ENCODE measurements around the gene RRAGB.
"Not testable (repeated sequence)": the region's sequence is repeated elsewhere in the genome, so short reads cannot be mapped to it uniquely, and the experiment has no call there.

The RRAGB gene

GRCh38 chrX:55716937-55717336, 612 bp upstream of the RRAGB start:
- Histone ChIP-seq H3K9me3 (no peaks in the 10 kb centered on the region), H3K36me3 (replicated peaks) (peaks cover 26% of the 10 kb centered on the region), H3K27me3 (ENCODE audit: low read depth) (no peaks in the 10 kb centered on the region), H3K4me3 (peak overlapping the region; percentile 73), H3K4me1 (0 out of 2 replicates have a peak, but pooled peaks cover 9% of the 10 kb centered on the region)
- no peak for DNase-seq (ENCODE audit: low spot score in 2 of 2)
- in situ Hi-C loops (cut with MboI; ENCODE audit: low sequenced_read_pairs) = no loop called here

GRCh38 chrX:55731826-55732225, 14.3 kb downstream of the RRAGB start:
- peaks cover 57% of the 10 kb centered on the region for H3K36me3 ChIP-seq (replicated peaks)
- in situ Hi-C loops (cut with MboI; ENCODE audit: low sequenced_read_pairs) = no loop called here
- no peak overlapping the region for H3K4me3 ChIP-seq
- H3K9me3 ChIP-seq = no peaks in the 10 kb centered on the region
- no peaks in the 10 kb centered on the region for H3K4me1 ChIP-seq
- H3K27me3 ChIP-seq (ENCODE audit: low read depth) = no peaks in the 10 kb centered on the region
- no peak for DNase-seq (ENCODE audit: low spot score in 2 of 2)

GRCh38 chrX:55738969-55739368, 21.4 kb downstream of the RRAGB start:
- in situ Hi-C loops (cut with MboI; ENCODE audit: low sequenced_read_pairs) = no loop called here
- H3K4me1 ChIP-seq = no peaks in the 10 kb centered on the region
- H3K36me3 ChIP-seq (replicated peaks) = peaks cover 7% of the 10 kb centered on the region; the same call in 1 of the 2 replicates

GRCh38 chrX:55742649-55743048, 25.1 kb downstream of the RRAGB start:
- in situ Hi-C loops (cut with MboI; ENCODE audit: low sequenced_read_pairs) = no loop called here
- DNase-seq (ENCODE audit: low spot score in 2 of 2) = no peak
- H3K4me3 ChIP-seq = no peak overlapping the region
- H3K9me3 ChIP-seq = no peaks in the 10 kb centered on the region
- H3K4me1 ChIP-seq = no peaks in the 10 kb centered on the region
- peaks cover 7% of the 10 kb centered on the region for H3K36me3 ChIP-seq (replicated peaks)
- H3K27me3 ChIP-seq (ENCODE audit: low read depth) = no peaks in the 10 kb centered on the region

More at GRCh38 chrX:55738969-55739368, 21.4 kb downstream of the RRAGB start:
- no peak for DNase-seq (ENCODE audit: low spot score in 2 of 2)
- Histone ChIP-seq H3K4me3 (no peak overlapping the region), H3K9me3 (no peaks in the 10 kb centered on the region), H3K27me3 (ENCODE audit: low read depth) (no peaks in the 10 kb centered on the region)

- H3K4me3 ChIP-seq; H3K9me3 ChIP-seq; DNase-seq (ENCODE audit: low spot score in 2 of 2); H3K4me1 ChIP-seq; in situ Hi-C loops (cut with MboI; ENCODE audit: low sequenced_read_pairs); H3K27me3 ChIP-seq (ENCODE audit: low read depth): not testable (repeated sequence)
- peaks cover 15% of the 10 kb centered on the region for H3K36me3 ChIP-seq (replicated peaks)
Observed at GRCh38 chrX:55748463-55748862, 30.9 kb downstream of the RRAGB start.

- Histone ChIP-seq H3K27me3 (ENCODE audit: low read depth) (no peaks in the 10 kb centered on the region), H3K36me3 (replicated peaks) (peaks cover 26% of the 10 kb centered on the region), H3K4me3 (no peak overlapping the region), H3K4me1 (no peaks in the 10 kb centered on the region), H3K9me3 (no peaks in the 10 kb centered on the region)
- in situ Hi-C loops (cut with MboI; ENCODE audit: low sequenced_read_pairs) = no loop called here
- no peak for DNase-seq (ENCODE audit: low spot score in 2 of 2)
Observed at GRCh38 chrX:55750256-55750655, 32.7 kb downstream of the RRAGB start.

- Histone ChIP-seq H3K36me3 (replicated peaks) (peaks cover 26% of the 10 kb centered on the region), H3K4me1 (no peaks in the 10 kb centered on the region), H3K4me3 (no peak overlapping the region), H3K27me3 (ENCODE audit: low read depth) (no peaks in the 10 kb centered on the region), H3K9me3 (no peaks in the 10 kb centered on the region)
- in situ Hi-C loops (cut with MboI; ENCODE audit: low sequenced_read_pairs) = no loop called here
- no peak for DNase-seq (ENCODE audit: low spot score in 2 of 2)
Observed at GRCh38 chrX:55754861-55755294, 37.3 kb downstream of the RRAGB start.

GRCh38 chrX:55758033-55758432, 40.5 kb downstream of the RRAGB start:
- in situ Hi-C loops (cut with MboI; ENCODE audit: low sequenced_read_pairs) = no loop called here
- no peak for DNase-seq (ENCODE audit: low spot score in 2 of 2)
- Histone ChIP-seq H3K27me3 (ENCODE audit: low read depth) (no peaks in the 10 kb centered on the region), H3K4me3 (no peak overlapping the region), H3K9me3 (no peaks in the 10 kb centered on the region), H3K36me3 (replicated peaks) (peaks cover 22% of the 10 kb centered on the region), H3K4me1 (no peaks in the 10 kb centered on the region)

- no peaks in the 10 kb centered on the region for H3K4me1 ChIP-seq
- H3K9me3 ChIP-seq = no peaks in the 10 kb centered on the region
- no peak overlapping the region for H3K4me3 ChIP-seq
- H3K27me3 ChIP-seq (ENCODE audit: low read depth) = no peaks in the 10 kb centered on the region
- no peak for DNase-seq (ENCODE audit: low spot score in 2 of 2)
- peaks cover 15% of the 10 kb centered on the region for H3K36me3 ChIP-seq (replicated peaks)
- in situ Hi-C loops (cut with MboI; ENCODE audit: low sequenced_read_pairs) = no loop called here
Observed at GRCh38 chrX:55759478-55759877, 41.9 kb downstream of the RRAGB start.

GRCh38 chrX:55767100-55767499, 49.6 kb downstream of the RRAGB start:
- no peak for DNase-seq (ENCODE audit: low spot score in 2 of 2)
- Histone ChIP-seq H3K36me3 (replicated peaks) (no peaks in the 10 kb centered on the region), H3K9me3 (no peaks in the 10 kb centered on the region), H3K4me1 (no peaks in the 10 kb centered on the region), H3K4me3 (no peak overlapping the region), H3K27me3 (ENCODE audit: low read depth) (no peaks in the 10 kb centered on the region)
- in situ Hi-C loops (cut with MboI; ENCODE audit: low sequenced_read_pairs) = no loop called here

- in situ Hi-C loops (cut with MboI; ENCODE audit: low sequenced_read_pairs); H3K36me3 ChIP-seq (replicated peaks); H3K27me3 ChIP-seq (ENCODE audit: low read depth); H3K4me3 ChIP-seq; H3K4me1 ChIP-seq; H3K9me3 ChIP-seq: not testable (repeated sequence)
- peak in 1 of 2 experiments; percentile 6 for DNase-seq (ENCODE audit: low spot score in 2 of 2)
Observed at GRCh38 chrX:55774419-55774818, 56.9 kb downstream of the RRAGB start.

GRCh38 chrX:55777596-55777995, 60.0 kb downstream of the RRAGB start:
- no peaks in the 10 kb centered on the region for H3K27me3 ChIP-seq (ENCODE audit: low read depth)
- H3K9me3 ChIP-seq = no peaks in the 10 kb centered on the region
- H3K4me3 ChIP-seq = no peak overlapping the region
- no peaks in the 10 kb centered on the region for H3K36me3 ChIP-seq (replicated peaks)
- no peak for DNase-seq (ENCODE audit: low spot score in 2 of 2)
- in situ Hi-C loops (cut with MboI; ENCODE audit: low sequenced_read_pairs) = no loop called here
- no peaks in the 10 kb centered on the region for H3K4me1 ChIP-seq

GRCh38 chrX:55778322-55778721, 60.8 kb downstream of the RRAGB start:
- in situ Hi-C loops (cut with MboI; ENCODE audit: low sequenced_read_pairs) = no loop called here
- DNase-seq (ENCODE audit: low spot score in 2 of 2) = no peak
- H3K4me1 ChIP-seq = no peaks in the 10 kb centered on the region
- H3K27me3 ChIP-seq (ENCODE audit: low read depth) = no peaks in the 10 kb centered on the region
- no peak overlapping the region for H3K4me3 ChIP-seq
- H3K36me3 ChIP-seq (replicated peaks) = no peaks in the 10 kb centered on the region
- no peaks in the 10 kb centered on the region for H3K9me3 ChIP-seq

GRCh38 chrX:55783723-55784122, 66.2 kb downstream of the RRAGB start:
- in situ Hi-C loops (cut with MboI; ENCODE audit: low sequenced_read_pairs) = no loop called here

GRCh38 chrX:55787063-55787462, 69.5 kb downstream of the RRAGB start:
- in situ Hi-C loops (cut with MboI; ENCODE audit: low sequenced_read_pairs) = no loop called here
- DNase-seq (ENCODE audit: low spot score in 2 of 2) = no peak
- Histone ChIP-seq H3K36me3 (replicated peaks) (no peaks in the 10 kb centered on the region), H3K4me1 (no peaks in the 10 kb centered on the region), H3K4me3 (no peak overlapping the region), H3K9me3 (no peaks in the 10 kb centered on the region), H3K27me3 (ENCODE audit: low read depth) (no peaks in the 10 kb centered on the region)

More at GRCh38 chrX:55783723-55784122, 66.2 kb downstream of the RRAGB start:
- no peak for DNase-seq (ENCODE audit: low spot score in 2 of 2)
- H3K4me1 ChIP-seq = no peaks in the 10 kb centered on the region
- no peaks in the 10 kb centered on the region for H3K27me3 ChIP-seq (ENCODE audit: low read depth)
- no peaks in the 10 kb centered on the region for H3K9me3 ChIP-seq
- H3K4me3 ChIP-seq = no peak overlapping the region
- H3K36me3 ChIP-seq (replicated peaks) = no peaks in the 10 kb centered on the region

All from HAP-1 (cell line).